ENCODE results near the gene MYOD1. TPM values are rescaled to one million over a fixed set of nuclear protein-coding genes. Genes with fewer than 3 reads are reported as not detected.

MYOD1 gene
- total RNA-seq, 1 experiment from 2014 or later = not detected

- Histone ChIP-seq H3K27me3 (ENCODE audit: control insufficient read depth, insufficient read depth, low read length) (peaks cover 21% of the 10 kb centered on the region), H3K4me3 (ENCODE audit: low read depth in 2 of 2, low read length in 2 of 2) (no peak overlapping the region), H3K9me3 (ENCODE audit: control insufficient read depth, insufficient read depth, low read depth, low read length) (no peaks in the 10 kb centered on the region), H3K4me1 (ENCODE audit: control insufficient read depth, insufficient read depth, low read length) (no peaks in the 10 kb centered on the region), H3K36me3 (ENCODE audit: control insufficient read depth, insufficient read depth, low read length) (no peaks in the 10 kb centered on the region), H3K27ac (ENCODE audit: low read length) (no peak overlapping the region)
- in situ Hi-C loops (cut with HindIII; ENCODE audit: low pct_unique_long_range_greater_than_20kb, low sequenced_read_pairs) = no loop called here
- POLR2A ChIA-PET = no interaction called here
- TF ChIP-seq SIN3A (IDR thresholded peaks at IDR 0.05; ENCODE audit: borderline replicate concordance, insufficient read depth, low read depth, low read length) (no peak), REST (IDR thresholded peaks at IDR 0.05; ENCODE audit: insufficient read depth in 1 of 2, low read depth in 2 of 2, low read length in 1 of 2) (no peak), TCF7L2 (IDR thresholded peaks at IDR 0.05; ENCODE audit: low read depth, low read length) (no peak), POLR2AphosphoS5 (IDR thresholded peaks at IDR 0.05; ENCODE audit: low read depth, low read length) (no peak)
- DNase-seq (ENCODE audit: low read depth, low spot score) = no peak
- CTCF ChIA-PET = interaction anchor here (1.2 kb wide), 1 partner anchor 16 kb away, joined by 3 read pairs; no protein-coding TSS in a partner anchor
- intact Hi-C loops (cut with micrococcal nuclease; ENCODE audit: unreplicated experiment) = no loop called here
- no peak for ATAC-seq
- BruUV-seq (replicated peaks) = no TSS peak
Observed at GRCh38 chr11:17714356-17714854, 5.0 kb upstream of the MYOD1 start.

DNA sequence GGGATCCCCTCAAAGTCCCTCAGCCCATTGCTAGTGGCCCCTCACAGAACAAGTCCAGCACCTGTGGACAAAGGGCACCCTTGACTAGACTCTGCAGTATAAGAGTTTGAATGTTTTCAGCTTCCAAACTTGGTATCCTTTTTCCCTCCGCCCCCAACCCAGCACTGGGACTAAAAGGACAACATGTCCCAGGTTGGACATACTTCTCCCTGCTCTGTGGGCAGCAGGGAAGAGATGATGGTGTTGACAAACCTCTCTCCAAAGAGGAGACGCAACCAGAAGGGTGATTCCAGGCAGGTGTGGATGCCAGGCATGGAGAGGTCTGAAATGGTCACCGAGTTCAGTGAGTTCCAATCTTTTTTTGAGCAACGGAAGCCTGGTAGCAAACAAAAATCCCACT, 4.5 kb upstream of the MYOD1 start:
- in situ Hi-C loops (cut with HindIII; ENCODE audit: low pct_unique_long_range_greater_than_20kb, low sequenced_read_pairs) (no loop called here), intact Hi-C loops (cut with micrococcal nuclease; ENCODE audit: unreplicated experiment) (no loop called here)
- Histone ChIP-seq H3K36me3 (ENCODE audit: control insufficient read depth, insufficient read depth, low read length) (no peaks in the 10 kb centered on the region), H3K27ac (ENCODE audit: low read length) (no peak overlapping the region), H3K4me3 (ENCODE audit: low read depth in 2 of 2, low read length in 2 of 2) (no peak overlapping the region), H3K9me3 (ENCODE audit: control insufficient read depth, insufficient read depth, low read depth, low read length) (no peaks in the 10 kb centered on the region), H3K4me1 (ENCODE audit: control insufficient read depth, insufficient read depth, low read length) (no peaks in the 10 kb centered on the region), H3K27me3 (ENCODE audit: control insufficient read depth, insufficient read depth, low read length) (peaks cover 21% of the 10 kb centered on the region)
- ATAC-seq = no peak
- no TSS peak for BruUV-seq (replicated peaks)
- ChIA-PET CTCF (interaction anchor here (1.2 kb wide), 1 partner anchor 16 kb away, joined by 3 read pairs; no protein-coding TSS in a partner anchor), POLR2A (no interaction called here)
- TF ChIP-seq REST (IDR thresholded peaks at IDR 0.05; ENCODE audit: insufficient read depth in 1 of 2, low read depth in 2 of 2, low read length in 1 of 2) = no peak
- TF ChIP-seq CTCF (IDR thresholded peaks at IDR 0.05) = no peak
- no peak for TF ChIP-seq POLR2AphosphoS5 (IDR thresholded peaks at IDR 0.05; ENCODE audit: low read depth, low read length)
- TF ChIP-seq SIN3A (IDR thresholded peaks at IDR 0.05; ENCODE audit: borderline replicate concordance, insufficient read depth, low read depth, low read length) = no peak
- TF ChIP-seq TCF7L2 (IDR thresholded peaks at IDR 0.05; ENCODE audit: low read depth, low read length) = no peak
- no peak for DNase-seq (ENCODE audit: low read depth, low spot score)

Data from Panc1 (cell line).